Uterus (tissue), 2 donors: ENCODE measurements around the gene CDKN2B-AS1.

Experiments used
- POLR2A ChIP-seq, 2 donors: fragments of 450-650 bp; IDR thresholded peaks; one replicate each; pipeline ENCODE4 v1.6.1; 2016; ENCODE audit warnings: antibody characterized with exemption in 2 of 2, mild to moderate bottlenecking in 1 of 2, moderate library complexity in 1 of 2
- TF ChIP-seq, protein P1 (sequence below), 4 experiments: fragments of 200-600 bp in 2 of 4; fragments of 450-650 bp in 2 of 4; sonication (generic) in 2 of 4; IDR thresholded peaks; one replicate each; pipeline ENCODE4 v1.5.1; 2016 to 2019; ENCODE audit warnings: antibody characterized with exemption in 4 of 4, mild to moderate bottlenecking in 2 of 4, moderate library complexity in 1 of 4

GRCh38 chr9:21995006-21995665, 545 bp downstream of the CDKN2B-AS1 start:
- TF ChIP-seq, protein P1, sequence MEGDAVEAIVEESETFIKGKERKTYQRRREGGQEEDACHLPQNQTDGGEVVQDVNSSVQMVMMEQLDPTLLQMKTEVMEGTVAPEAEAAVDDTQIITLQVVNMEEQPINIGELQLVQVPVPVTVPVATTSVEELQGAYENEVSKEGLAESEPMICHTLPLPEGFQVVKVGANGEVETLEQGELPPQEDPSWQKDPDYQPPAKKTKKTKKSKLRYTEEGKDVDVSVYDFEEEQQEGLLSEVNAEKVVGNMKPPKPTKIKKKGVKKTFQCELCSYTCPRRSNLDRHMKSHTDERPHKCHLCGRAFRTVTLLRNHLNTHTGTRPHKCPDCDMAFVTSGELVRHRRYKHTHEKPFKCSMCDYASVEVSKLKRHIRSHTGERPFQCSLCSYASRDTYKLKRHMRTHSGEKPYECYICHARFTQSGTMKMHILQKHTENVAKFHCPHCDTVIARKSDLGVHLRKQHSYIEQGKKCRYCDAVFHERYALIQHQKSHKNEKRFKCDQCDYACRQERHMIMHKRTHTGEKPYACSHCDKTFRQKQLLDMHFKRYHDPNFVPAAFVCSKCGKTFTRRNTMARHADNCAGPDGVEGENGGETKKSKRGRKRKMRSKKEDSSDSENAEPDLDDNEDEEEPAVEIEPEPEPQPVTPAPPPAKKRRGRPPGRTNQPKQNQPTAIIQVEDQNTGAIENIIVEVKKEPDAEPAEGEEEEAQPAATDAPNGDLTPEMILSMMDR (IDR thresholded peaks at IDR 0.05) = no peak
- TF ChIP-seq POLR2A (IDR thresholded peaks at IDR 0.05) = no peak
